Activated gamma-delta T cell (primary cell): Measurements from ENCODE around the gene NIPBL.
"Not testable (repeated sequence)": the region's sequence is repeated elsewhere in the genome, so short reads cannot be mapped to it uniquely, and the experiment has no call there.

Experiments
- DNase-seq: peaks from one replicate; lab custom pipeline; 2025; lab: John Stamatoyannopoulos, UW

Gene NIPBL

DNA sequence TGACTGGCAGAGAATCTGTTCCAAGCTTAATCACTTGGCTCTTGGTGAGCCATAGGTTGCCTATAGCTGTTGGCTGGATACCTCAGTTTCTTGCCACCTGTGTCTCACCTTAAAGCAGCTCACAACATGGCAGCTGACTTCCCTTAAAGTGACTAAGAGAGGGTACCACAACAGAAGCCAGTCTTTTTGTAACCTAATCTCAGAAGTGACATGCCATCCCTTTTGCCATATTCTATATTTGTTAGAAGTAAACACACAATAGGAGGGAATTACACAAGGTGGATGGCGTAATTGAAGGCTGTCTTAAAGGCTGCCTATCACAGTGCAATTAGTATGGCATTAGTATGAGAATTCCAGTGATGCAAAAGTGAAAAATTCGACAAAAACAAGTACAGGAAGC is 28.1 kb downstream of the NIPBL start:
- no peak for DNase-seq

DNA sequence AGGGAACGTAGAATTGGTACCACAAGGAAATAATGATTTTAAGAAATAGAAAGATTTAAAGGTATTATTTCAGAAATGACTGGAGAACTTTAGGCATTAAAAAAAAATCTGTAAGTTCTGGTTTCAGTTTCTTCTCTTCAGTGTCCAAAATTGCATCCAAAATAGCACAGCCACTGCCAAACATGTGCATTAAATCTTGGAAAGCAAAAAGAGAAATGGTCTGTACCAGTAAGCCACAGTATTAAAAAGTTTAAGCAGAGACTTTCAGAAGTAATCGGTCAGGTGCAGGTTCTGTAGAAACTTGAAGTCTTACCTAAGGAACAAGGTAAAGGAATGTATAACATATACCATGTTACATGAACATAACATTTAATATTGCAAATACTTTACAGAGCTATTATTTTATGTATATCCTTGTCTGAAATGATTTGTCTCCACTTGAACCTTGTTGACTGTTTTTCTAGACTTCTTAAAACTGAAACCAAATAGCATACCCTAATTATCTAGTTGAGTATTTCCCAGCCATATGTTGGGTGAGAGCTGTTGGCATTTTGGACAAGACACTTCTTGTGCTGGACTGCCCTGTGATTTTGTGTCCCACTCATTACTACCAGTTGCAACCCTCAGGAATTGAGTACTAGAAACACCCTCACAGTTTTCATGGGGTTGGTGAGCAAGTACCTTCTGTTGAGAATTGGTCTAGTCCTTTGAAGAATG is 32.1 kb downstream of the NIPBL start:
- no peak for DNase-seq

DNA sequence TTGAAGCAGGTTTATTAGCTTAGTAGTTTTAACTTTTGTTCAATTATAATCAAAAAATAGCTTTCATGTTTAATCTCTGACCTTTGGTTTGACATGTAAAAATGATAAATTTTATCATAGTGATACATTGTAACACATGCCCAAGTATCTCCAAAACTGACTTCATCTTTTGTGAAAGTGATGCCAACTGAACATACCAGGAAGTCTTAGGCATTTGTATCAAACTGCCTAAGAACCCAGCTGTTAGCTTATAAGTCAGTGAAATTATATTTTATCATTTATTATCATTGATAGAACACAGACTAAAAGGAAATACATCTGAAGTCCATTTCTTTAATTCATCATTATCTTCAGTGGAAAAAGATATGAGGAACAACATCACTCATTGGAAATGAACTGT is 39.1 kb downstream of the NIPBL start:
- DNase-seq, result no peak

DNA sequence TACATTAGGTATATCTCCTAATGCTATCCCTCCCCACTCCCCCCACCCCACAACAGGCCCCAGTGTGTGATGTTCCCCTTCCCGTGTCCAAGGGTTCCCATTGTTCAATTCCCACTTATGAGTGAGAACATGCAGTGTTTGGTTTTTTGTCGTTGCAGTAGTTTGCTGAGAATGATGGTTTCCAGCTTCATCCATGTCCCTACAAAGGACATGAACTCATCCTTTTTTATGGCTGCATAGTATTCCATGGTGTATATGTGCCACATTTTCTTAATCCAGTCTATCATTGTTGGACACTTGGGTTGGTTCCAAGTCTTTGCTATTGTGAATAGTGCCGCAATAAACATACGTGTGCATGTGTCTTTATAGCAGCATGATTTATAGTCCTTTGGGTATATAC is 40.0 kb downstream of the NIPBL start:
- DNase-seq, result not testable (repeated sequence)

DNA sequence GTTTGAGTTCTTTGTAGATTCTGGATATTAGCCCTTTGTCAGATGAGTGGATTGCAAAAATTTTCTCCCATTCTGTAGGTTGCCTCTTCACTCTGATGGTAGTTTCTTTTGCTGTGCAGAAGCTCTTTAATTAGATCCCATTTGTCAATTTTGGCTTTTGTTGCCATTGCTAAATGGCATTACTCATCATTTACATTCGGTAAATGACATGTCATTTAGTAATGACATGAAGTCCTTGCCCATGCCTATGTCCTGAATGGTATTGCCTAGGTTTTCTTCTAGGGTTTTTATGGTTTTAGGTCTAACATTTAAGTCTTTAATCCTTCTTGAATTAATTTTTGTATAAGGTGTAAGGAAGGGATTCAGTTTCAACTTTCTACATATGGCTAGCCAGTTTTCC is 40.8 kb downstream of the NIPBL start:
- not testable (repeated sequence) for DNase-seq

DNA sequence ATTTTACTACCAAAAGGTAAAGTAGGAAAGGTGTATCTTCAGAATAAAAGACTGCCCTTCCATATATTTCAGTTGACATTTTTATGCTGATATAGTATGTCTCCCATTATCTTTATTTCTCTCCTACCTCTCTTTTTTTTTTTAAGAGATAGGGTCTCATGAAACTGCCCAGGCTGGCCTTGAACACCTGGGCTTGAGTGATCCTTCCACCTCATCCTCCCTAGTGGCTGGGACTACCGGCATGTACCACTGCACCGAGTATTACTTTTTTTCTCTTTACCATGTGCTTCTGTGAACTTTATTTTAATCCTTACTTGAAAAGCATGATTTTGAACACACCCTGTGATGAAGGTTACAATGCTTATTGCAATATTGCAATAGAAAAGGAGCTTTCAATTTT is 42.7 kb downstream of the NIPBL start:
- DNase-seq, result no peak

DNA sequence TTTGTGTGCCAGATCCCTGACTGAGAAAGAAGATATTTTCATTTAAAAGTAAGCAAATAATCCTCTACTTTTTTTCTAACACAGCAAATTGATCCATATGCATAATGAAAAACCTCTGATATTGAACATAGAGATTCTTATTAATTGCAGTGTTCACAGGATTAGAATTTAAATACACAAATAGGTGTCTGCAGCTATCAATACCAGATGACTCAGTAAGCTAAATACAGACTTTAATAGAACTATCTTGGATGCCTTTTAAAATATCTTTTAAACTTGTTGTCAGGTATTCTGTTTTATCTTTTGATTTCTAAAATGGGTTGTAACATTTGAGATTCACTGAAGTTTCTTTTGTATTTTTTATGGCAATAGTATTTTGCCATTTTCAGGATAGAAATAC is 43.1 kb downstream of the NIPBL start:
- no peak for DNase-seq

DNA sequence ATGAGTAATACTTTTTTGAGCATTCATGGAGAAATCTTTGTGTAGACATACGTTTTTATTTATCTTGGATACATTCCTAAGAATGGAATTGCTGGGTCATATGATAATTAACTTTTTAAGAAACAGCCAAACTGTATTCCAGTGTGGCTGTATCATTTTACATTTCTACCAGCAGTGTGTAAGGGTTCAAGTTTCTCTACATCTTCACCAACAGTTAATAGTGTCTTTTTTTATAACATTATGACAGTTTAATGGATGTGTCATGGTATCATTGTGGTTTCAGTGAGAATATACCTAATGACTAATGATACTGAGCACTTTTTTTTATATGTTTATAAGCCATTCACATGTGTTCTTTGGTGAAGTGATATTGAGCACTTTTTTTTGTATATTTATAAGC is 52.4 kb downstream of the NIPBL start:
- no peak for DNase-seq

DNA sequence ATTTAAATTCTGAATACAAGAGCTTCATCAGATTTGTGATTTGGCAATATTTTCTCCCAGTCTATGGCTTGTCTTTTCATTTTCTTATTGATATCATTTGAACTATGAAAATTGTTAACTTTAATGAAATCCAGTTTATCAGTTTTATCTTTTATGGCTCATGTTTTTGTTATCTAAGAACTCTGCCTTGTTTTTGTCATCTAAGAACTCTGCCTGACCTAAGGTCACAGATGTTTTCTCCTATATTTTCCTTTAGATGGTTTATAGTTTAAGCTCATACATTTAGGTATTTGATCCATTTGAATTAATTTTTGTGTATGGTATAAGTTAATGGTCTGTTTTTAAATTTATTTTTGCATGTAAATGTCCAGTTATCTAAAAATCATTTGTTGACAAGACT is 52.9 kb downstream of the NIPBL start:
- DNase-seq, result no peak

DNA sequence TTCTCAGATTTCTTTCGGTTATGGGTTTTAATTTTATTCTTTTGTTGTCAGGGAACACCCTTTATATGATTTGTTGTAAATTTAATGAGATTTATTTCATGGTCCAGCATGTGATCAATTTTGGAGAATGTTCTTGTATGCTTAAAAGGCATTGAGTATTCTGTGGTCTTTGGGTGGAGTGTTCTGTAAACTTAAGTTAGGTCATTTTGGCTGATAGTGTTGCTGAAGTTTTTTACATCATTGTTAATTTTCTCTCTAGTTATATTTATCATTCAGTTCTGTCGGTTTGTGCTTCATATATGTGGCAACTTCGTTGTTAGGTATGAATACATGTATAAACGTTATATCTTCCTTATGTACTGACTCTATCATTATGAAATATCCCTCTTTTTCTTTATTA is 55.5 kb downstream of the NIPBL start:
- DNase-seq, result no peak

DNA sequence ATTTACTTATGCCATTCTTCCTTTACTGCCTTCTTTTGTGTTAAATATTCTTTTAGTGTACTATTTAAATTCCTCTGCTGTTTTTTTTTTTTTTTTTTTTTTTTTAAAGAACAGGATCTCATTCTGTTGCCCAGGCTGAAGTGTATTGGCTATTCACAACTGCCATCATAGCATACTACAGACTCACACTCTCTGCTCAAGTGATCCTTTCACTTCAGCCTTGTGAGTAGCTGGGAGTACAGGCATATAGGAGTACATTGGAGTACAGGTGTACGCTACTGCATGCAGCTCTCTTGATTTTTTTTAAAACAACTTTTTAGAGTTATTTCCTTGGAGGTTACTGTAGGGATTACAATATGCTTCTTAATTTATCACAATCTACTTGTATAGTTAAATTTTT is 56.1 kb downstream of the NIPBL start:
- no peak for DNase-seq

DNA sequence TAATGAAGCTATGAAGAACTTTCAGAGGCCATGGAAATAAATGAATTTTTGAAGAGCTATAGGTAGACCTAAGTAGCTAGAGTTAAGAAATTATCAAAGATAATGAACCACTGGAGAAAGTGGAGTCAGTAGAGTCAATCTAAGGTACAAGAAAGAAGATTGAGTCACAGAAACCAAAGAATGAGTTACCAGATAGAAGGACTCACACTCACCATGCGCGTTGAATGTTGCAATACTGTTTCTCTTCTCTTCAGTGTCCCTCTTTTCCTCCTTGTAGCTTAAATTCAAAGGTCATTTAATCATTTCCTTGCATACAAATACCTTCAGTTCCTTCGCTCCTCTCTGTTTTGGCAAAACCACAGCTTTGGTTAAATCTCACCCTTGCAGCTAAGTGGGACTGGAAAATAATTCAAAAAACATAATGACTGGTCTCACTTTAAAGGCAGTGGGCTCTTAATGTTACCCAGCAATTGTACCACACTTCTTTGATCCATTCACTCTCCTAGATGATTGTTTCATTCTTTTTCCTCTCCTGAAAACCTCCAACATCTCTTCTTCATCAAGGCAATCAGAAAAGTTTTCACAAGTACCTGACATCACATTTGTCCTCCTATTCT is 58.3 kb downstream of the NIPBL start:
- DNase-seq, result no peak

DNA sequence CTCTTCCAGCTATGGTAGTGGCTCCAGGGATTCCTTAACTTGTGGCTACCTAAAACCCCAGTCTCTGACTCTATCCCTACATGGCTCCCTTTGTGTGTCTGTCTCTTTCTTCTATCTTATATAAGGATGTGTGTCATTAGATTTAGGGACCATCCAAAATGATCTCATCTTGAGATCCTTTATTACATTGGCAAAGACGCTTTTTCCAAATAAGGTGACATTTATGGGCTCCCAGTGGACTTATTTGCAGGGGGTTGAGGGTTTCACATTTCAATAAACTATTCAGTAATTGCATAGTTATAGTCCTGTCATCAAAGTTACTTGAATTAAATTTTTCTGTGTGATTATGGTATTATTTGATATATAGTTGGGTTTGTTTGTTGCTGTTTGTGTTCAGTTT is 59.2 kb downstream of the NIPBL start:
- DNase-seq, result no peak

DNA sequence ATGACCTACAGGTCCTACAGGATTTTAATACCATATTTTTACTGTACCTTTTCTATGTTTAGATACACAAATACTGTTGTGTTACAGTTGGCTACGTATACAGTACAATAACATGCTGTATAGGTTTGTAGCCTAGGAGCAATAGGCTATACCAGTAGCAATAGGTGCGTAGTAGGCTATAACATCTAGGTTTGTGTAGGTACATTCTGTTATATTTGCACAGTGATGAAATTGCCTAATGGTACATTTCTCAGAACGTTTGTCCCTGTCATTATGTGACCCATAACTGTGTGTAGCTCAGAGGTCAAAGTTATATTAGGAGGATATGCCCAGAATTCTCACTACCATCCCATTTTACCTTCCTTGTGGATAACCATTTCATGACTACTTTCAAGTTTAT is 59.7 kb downstream of the NIPBL start:
- DNase-seq, result no peak

DNA sequence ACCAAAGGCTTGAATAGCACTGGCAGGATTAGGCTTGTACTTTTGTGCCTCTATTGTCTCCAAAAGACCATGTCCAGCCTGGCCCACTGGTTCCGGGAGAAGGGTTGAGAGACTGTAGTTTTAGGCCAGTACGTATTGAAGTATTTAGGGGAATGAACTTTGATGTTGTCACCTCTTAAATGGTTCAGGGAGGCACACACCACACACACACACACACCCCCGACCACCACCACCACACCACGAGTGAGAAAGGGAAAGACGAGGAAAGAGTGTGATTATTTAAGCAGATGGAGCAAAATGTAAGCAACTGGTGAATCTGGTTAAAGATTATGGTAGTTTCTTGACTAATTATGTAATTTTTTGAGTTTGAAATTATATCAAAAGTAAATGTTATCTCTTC is 61.6 kb downstream of the NIPBL start:
- DNase-seq, result no peak

DNA sequence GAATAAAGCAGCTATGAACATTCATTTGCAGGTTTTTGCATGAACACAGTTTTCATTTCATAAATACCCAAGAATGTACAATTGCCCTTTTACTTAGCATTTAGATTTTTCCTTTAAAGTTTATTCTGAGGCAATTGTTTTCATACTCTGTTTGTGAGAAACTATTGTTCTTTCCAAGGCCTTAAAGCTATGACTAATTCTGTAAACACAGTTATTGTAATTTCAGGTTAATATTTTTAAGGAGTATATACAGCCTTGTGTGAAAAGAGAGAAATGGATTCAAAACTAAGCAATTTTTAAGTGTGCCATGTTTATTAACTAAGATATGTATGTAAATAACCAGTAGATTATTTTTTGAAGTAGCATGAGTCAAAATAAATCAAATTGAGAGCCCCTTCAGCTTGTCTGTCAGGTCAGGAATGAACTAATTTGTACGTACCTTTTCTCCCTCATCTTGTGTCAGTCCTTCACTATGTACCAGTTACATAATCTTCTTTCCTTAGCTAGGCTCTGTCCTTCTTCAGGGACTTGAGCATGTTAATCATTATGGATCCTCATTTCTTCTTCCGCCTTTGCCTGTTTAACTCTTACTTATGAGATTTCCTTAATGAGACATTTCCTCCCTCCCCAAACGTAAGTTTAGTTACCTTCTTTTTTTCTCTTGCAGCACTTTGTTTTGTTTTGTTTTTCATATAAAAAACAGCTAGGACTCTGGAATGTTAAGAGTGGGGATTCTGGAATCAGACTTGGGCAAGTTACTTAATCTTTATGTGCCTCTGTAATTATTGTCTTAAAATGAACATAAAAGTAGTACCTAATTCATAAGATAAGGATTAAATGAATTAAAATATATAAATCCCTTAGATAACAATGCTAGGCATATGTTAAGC is 63.6 kb downstream of the NIPBL start:
- DNase-seq, result no peak

DNA sequence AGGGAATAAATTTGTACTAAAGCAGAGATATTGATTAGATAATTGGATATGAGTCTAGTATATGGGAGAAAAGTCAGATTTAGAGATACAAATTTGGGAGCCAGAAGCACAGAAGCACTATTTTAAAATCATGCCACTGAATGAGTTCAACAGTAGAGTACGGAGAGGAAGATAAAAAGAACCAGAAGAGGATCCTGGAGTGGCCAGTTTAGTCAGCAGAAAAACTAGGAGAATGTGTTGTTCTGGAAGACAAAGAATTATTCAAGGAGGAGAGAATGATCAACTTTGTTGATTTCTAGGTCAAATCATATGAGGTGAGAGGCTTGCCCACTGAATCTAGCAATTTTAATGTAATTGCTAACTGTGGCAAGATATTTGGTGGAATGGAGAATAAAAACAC is 67.0 kb downstream of the NIPBL start:
- DNase-seq, result no peak

DNA sequence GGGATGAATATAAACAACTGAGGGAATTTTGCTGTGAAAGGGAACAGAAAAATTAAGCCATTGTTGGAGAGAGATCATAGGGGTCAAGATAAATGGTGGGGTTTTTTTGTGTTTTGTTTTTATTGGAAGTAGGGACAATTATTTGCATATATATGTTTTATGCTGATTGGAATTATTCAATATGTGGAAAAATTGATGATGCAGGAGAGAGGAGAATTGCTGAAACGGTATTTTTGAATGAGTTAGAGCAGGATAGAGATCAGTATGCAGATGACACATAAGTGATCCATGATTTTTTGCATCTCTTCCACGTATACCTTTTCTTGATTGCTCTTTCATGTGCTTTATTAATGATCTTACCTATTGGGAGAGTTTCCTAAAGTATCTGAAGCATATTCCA is 67.5 kb downstream of the NIPBL start:
- DNase-seq, result no peak

DNA sequence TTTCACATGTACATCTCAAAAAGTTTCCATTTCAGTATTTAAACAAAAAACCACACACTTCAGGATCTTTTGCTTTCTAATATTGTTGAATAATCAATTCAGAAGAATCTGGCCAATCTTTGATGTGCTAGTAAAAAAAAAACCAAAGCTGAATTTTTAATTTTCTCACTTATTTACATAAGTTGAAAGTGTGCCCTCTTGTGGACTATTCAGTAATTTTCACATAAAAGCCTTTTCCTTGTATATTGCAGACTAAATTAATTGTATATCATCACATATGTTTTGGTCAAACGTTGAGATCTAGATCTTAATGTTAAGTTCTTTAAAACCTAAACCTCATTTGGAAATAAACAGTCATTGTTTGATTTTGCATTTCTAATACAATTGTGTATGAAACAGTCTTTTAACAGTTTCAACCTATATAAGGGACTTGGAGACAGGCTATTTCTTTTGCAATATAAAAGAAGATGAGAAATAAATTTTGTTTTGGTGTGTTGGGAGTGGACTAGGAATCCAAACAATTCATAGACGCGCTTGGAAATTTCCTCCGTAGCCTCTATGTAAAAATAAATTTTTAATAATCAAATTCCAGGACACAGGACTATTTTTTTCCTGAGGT is 68.1 kb downstream of the NIPBL start:
- no peak for DNase-seq

DNA sequence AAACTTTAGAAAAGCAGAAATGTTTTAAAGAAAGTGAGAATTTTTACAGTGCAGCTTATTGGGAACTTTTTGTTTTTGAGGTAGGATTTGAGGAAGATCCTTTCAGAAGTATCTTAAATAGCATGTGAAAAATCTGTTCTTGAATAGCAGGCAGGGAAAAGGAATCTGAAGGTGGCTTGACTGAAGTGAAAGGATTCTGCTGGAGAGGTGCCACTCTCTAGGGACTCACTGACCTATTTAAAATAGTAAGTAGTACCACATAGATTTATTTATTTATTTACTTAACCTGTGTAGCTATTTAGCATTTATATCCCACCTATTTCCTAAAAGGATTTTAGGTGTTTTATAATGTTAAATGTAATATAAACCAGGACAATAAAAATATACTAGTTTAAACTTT is 69.1 kb downstream of the NIPBL start:
- no peak for DNase-seq

DNA sequence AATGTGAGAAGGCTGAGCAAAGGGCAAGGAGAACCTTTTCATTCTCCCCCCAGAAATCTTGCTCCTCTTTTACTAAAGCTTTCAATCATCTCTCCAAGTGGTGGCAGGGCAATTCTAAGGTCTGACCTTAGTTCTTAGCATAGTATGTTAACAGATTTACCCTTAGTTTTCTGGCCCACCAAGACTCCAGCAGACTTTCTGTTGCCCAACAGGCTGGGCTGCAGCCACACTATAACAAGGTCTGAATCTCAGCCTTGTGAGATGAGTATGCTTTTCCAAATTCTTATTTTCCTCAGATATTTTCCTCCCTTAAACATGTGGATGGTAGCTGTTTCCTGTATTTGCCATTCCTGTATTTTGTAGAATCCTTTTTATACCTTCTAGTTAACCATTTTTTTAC is 69.5 kb downstream of the NIPBL start:
- DNase-seq, result no peak

DNA sequence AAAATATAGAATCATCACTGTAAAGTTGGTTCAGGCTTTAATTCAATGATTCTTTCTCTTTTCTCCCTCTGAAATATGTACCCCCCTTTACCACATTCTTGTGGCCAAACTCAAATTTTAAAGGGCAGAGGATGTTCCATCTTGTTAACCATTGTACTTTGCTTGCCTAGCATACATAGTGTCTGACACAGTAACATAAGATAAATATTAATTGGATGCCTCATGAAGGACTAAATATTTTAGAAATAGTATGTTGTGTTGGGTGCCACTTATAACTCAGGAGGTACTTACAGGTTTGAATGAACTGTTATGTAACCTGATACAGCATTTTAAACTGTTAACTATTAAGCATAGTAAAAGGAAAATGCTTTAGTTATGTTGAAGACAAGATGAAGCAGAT is 71.5 kb downstream of the NIPBL start:
- no peak for DNase-seq

DNA sequence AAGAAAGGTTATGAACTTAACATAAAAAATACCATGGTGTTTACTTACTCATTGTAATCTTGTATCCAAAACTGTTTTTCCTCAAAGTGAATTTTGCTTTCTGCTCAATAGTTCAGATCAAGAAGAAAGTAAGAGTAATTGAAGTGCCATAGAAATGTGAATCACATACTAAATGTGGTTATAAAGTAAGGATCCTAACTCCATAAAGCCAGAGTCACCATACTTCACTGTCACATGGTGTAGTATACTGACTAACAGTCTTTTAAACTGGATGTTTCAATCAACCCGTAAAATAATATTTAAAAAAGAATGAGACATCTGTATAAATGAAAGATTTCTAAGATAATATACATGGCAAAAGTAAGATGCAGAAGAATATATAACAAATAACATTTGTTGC is 72.1 kb downstream of the NIPBL start:
- no peak for DNase-seq
